ENCODE results near the gene TRIM49D1.
"Not testable (repeated sequence)": the region's sequence is repeated elsewhere in the genome, so short reads cannot be mapped to it uniquely, and the experiment has no call there.

GRCh38 chr11:89865223-89865622, 56.8 kb downstream of the TRIM49D1 start:
- not testable (repeated sequence) for TF ChIP-seq CTCF (IDR thresholded peaks at IDR 0.05; ENCODE audit: low read depth, low read length, missing input control); GABPA (IDR thresholded peaks at IDR 0.05 in 1 of 2, conservative IDR thresholded peaks at IDR 0.05 in 1 of 2)

Data from liver (tissue), 3 donors.